Measurements from ENCODE around the gene PCLAF.
A peak's percentile ranks its signal among the peaks of the same experiment; 100 is the strongest.
"Not testable (repeated sequence)": the region's sequence is repeated elsewhere in the genome, so short reads cannot be mapped to it uniquely, and the experiment has no call there.

Gene PCLAF

GRCh38 chr15:64361259-64361658, 20.0 kb downstream of the PCLAF start:
- Histone ChIP-seq H3K36me3 (ENCODE audit: insufficient read depth, low read length) (peaks cover 22% of the 10 kb centered on the region), H3K4me3 (ENCODE audit: low read length) (no peak overlapping the region), H3K27me3 (ENCODE audit: insufficient read depth, low read length) (no peaks in the 10 kb centered on the region), H3K4me1 (ENCODE audit: insufficient read depth, low read length) (peaks cover 5% of the 10 kb centered on the region; the same call in 1 of the 2 replicates), H3K9ac (ENCODE audit: low read depth, low read length) (no peak overlapping the region), H3K9me3 (ENCODE audit: insufficient read depth, low read depth, low read length) (no peaks in the 10 kb centered on the region), H3K27ac (ENCODE audit: low read depth, low read length) (no peak overlapping the region)
- 95% methylated on average over 4 of the region's 4 CpGs for WGBS

- H3K27ac ChIP-seq (ENCODE audit: low read depth, low read length): peak overlapping the region; percentile 47; the same call in 1 of the 2 replicates
- H3K9ac ChIP-seq (ENCODE audit: low read depth, low read length): peak overlapping the region; percentile 2; the same call in 1 of the 2 replicates
These were observed 24.6 kb downstream of the PCLAF start for GRCh38 chr15:64356710-64357040.

GRCh38 chr15:64355944-64356709, 25.1 kb downstream of the PCLAF start, which contains the start of gene CSNK1G1:
TSS of gene CSNK1G1 (minus strand) at chr15:64356173. CDS start at chr15:64300499, 55,674 bp downstream.
- Histone ChIP-seq H3K9me3 (ENCODE audit: insufficient read depth, low read depth, low read length) (no peaks in the 10 kb centered on the region), H3K27me3 (ENCODE audit: insufficient read depth, low read length) (no peaks in the 10 kb centered on the region), H3K27ac (ENCODE audit: low read depth, low read length) (peak within 1 kb of the TSS; percentile 80; the same call in 1 of the 2 replicates), H3K4me3 (ENCODE audit: low read length) (peak within 1 kb of the TSS; percentile 98), H3K36me3 (ENCODE audit: insufficient read depth, low read length) (no peaks in the 10 kb centered on the region; the same call in 1 of the 2 replicates), H3K9ac (ENCODE audit: low read depth, low read length) (peak within 1 kb of the TSS; percentile 81), H3K4me1 (ENCODE audit: insufficient read depth, low read length) (peaks cover 9% of the 10 kb centered on the region; the same call in 1 of the 2 replicates)
- WGBS: under 1% methylated on average over 41 of the region's 42 CpGs

More at GRCh38 chr15:64356710-64357040, 24.6 kb downstream of the PCLAF start:
- peak overlapping the region; percentile 98 for H3K4me3 ChIP-seq (ENCODE audit: low read length)
- 79% methylated on average over 5 of the region's 5 CpGs for WGBS
- no peaks in the 10 kb centered on the region for H3K27me3 ChIP-seq (ENCODE audit: insufficient read depth, low read length)
- no peaks in the 10 kb centered on the region for H3K9me3 ChIP-seq (ENCODE audit: insufficient read depth, low read depth, low read length)
- H3K36me3 ChIP-seq (ENCODE audit: insufficient read depth, low read length): no peaks in the 10 kb centered on the region; the same call in 1 of the 2 replicates
- peaks cover 9% of the 10 kb centered on the region; the same call in 1 of the 2 replicates for H3K4me1 ChIP-seq (ENCODE audit: insufficient read depth, low read length)

- H3K9ac ChIP-seq (ENCODE audit: low read depth, low read length): peak overlapping the region; percentile 81
- peak overlapping the region; percentile 80; the same call in 1 of the 2 replicates for H3K27ac ChIP-seq (ENCODE audit: low read depth, low read length)
- no peaks in the 10 kb centered on the region for H3K27me3 ChIP-seq (ENCODE audit: insufficient read depth, low read length)
- H3K9me3 ChIP-seq (ENCODE audit: insufficient read depth, low read depth, low read length): no peaks in the 10 kb centered on the region
- H3K4me3 ChIP-seq (ENCODE audit: low read length): peak overlapping the region; percentile 98
- under 1% methylated on average over 30 of the region's 30 CpGs for WGBS
- no peaks in the 10 kb centered on the region; the same call in 1 of the 2 replicates for H3K36me3 ChIP-seq (ENCODE audit: insufficient read depth, low read length)
- peaks cover 9% of the 10 kb centered on the region; the same call in 1 of the 2 replicates for H3K4me1 ChIP-seq (ENCODE audit: insufficient read depth, low read length)
These were observed 25.8 kb downstream of the PCLAF start for GRCh38 chr15:64355348-64355943.

- Histone ChIP-seq H3K9me3 (ENCODE audit: insufficient read depth, low read depth, low read length) (no peaks in the 10 kb centered on the region), H3K4me1 (ENCODE audit: insufficient read depth, low read length) (peaks cover 9% of the 10 kb centered on the region; the same call in 1 of the 2 replicates), H3K36me3 (ENCODE audit: insufficient read depth, low read length) (no peaks in the 10 kb centered on the region; the same call in 1 of the 2 replicates), H3K27me3 (ENCODE audit: insufficient read depth, low read length) (no peaks in the 10 kb centered on the region), H3K27ac (ENCODE audit: low read depth, low read length) (peak overlapping the region; percentile 80; the same call in 1 of the 2 replicates), H3K4me3 (ENCODE audit: low read length) (peak overlapping the region; percentile 98), H3K9ac (ENCODE audit: low read depth, low read length) (peak overlapping the region; percentile 81)
- 28% methylated on average over 4 of the region's 5 CpGs for WGBS
These were observed 26.4 kb downstream of the PCLAF start for GRCh38 chr15:64354688-64355344.

GRCh38 chr15:64351265-64351664, 30.0 kb downstream of the PCLAF start:
- Histone ChIP-seq H3K36me3 (ENCODE audit: insufficient read depth, low read length) (peaks cover 14% of the 10 kb centered on the region), H3K4me3 (ENCODE audit: low read length) (no peak overlapping the region), H3K9me3 (ENCODE audit: insufficient read depth, low read depth, low read length) (no peaks in the 10 kb centered on the region), H3K9ac (ENCODE audit: low read depth, low read length) (no peak overlapping the region), H3K4me1 (ENCODE audit: insufficient read depth, low read length) (peaks cover 3% of the 10 kb centered on the region; the same call in 1 of the 2 replicates), H3K27ac (ENCODE audit: low read depth, low read length) (no peak overlapping the region), H3K27me3 (ENCODE audit: insufficient read depth, low read length) (no peaks in the 10 kb centered on the region)
- 98% methylated on average over 6 of the region's 7 CpGs for WGBS

GRCh38 chr15:64349375-64349774, 31.9 kb downstream of the PCLAF start:
- no peaks in the 10 kb centered on the region for H3K4me1 ChIP-seq (ENCODE audit: insufficient read depth, low read length)
- no peak overlapping the region for H3K4me3 ChIP-seq (ENCODE audit: low read length)
- H3K36me3 ChIP-seq (ENCODE audit: insufficient read depth, low read length): peaks cover 14% of the 10 kb centered on the region
- WGBS: 94% methylated on average over 2 of the region's 2 CpGs
- H3K9ac ChIP-seq (ENCODE audit: low read depth, low read length): no peak overlapping the region
- no peaks in the 10 kb centered on the region for H3K9me3 ChIP-seq (ENCODE audit: insufficient read depth, low read depth, low read length)
- H3K27me3 ChIP-seq (ENCODE audit: insufficient read depth, low read length): no peaks in the 10 kb centered on the region
- H3K27ac ChIP-seq (ENCODE audit: low read depth, low read length): no peak overlapping the region

- no CpG with 5 or more reads among the region's 1 CpG for WGBS
- no peaks in the 10 kb centered on the region for H3K4me1 ChIP-seq (ENCODE audit: insufficient read depth, low read length)
These were observed 32.8 kb downstream of the PCLAF start for GRCh38 chr15:64348455-64348854.

GRCh38 chr15:64346242-64346641, 35.0 kb downstream of the PCLAF start:
- not testable (repeated sequence) for H3K9ac ChIP-seq (ENCODE audit: low read depth, low read length); H3K4me1 ChIP-seq (ENCODE audit: insufficient read depth, low read length); H3K9me3 ChIP-seq (ENCODE audit: insufficient read depth, low read depth, low read length); H3K27me3 ChIP-seq (ENCODE audit: insufficient read depth, low read length); H3K4me3 ChIP-seq (ENCODE audit: low read length); H3K27ac ChIP-seq (ENCODE audit: low read depth, low read length)
- WGBS: 93% methylated on average over 4 of the region's 6 CpGs
- peaks cover 18% of the 10 kb centered on the region for H3K36me3 ChIP-seq (ENCODE audit: insufficient read depth, low read length)

More at GRCh38 chr15:64348455-64348854, 32.8 kb downstream of the PCLAF start:
- Histone ChIP-seq H3K4me3 (ENCODE audit: low read length) (no peak overlapping the region), H3K27ac (ENCODE audit: low read depth, low read length) (no peak overlapping the region), H3K27me3 (ENCODE audit: insufficient read depth, low read length) (no peaks in the 10 kb centered on the region), H3K9ac (ENCODE audit: low read depth, low read length) (no peak overlapping the region), H3K9me3 (ENCODE audit: insufficient read depth, low read depth, low read length) (no peaks in the 10 kb centered on the region), H3K36me3 (ENCODE audit: insufficient read depth, low read length) (peaks cover 14% of the 10 kb centered on the region)

- no peaks in the 10 kb centered on the region for H3K4me1 ChIP-seq (ENCODE audit: insufficient read depth, low read length)
- H3K9ac ChIP-seq (ENCODE audit: low read depth, low read length): no peak overlapping the region
- H3K36me3 ChIP-seq (ENCODE audit: insufficient read depth, low read length): peaks cover 18% of the 10 kb centered on the region
- H3K27me3 ChIP-seq (ENCODE audit: insufficient read depth, low read length): no peaks in the 10 kb centered on the region
- no peak overlapping the region for H3K27ac ChIP-seq (ENCODE audit: low read depth, low read length)
- no peaks in the 10 kb centered on the region for H3K9me3 ChIP-seq (ENCODE audit: insufficient read depth, low read depth, low read length)
- no peak overlapping the region for H3K4me3 ChIP-seq (ENCODE audit: low read length)
These were observed 36.5 kb downstream of the PCLAF start for GRCh38 chr15:64344651-64345294.
